ENCODE results near the gene PDXP.

PDXP gene

GRCh38 chr22:37661160-37661924, 2.8 kb downstream of the PDXP start (continued):
- TF ChIP-seq PRDM2 (tag by site-specific recombination; IDR thresholded peaks at IDR 0.05; ENCODE audit: borderline replicate concordance), result no peak
- no peak for TF ChIP-seq ZNF830 (tag by site-specific recombination; IDR thresholded peaks at IDR 0.05; ENCODE audit: low read depth)
- no peak for TF ChIP-seq ZNF426 (tag by site-specific recombination; IDR thresholded peaks at IDR 0.05)
- no peak for TF ChIP-seq OVOL3 (tag by site-specific recombination; IDR thresholded peaks at IDR 0.05)
- TF ChIP-seq ZSCAN5A (tag by site-specific recombination; IDR thresholded peaks at IDR 0.05), result no peak
- TF ChIP-seq ZBTB1 (tag by site-specific recombination; IDR thresholded peaks at IDR 0.05), result no peak
- TF ChIP-seq CTCF (tag by site-specific recombination; IDR thresholded peaks at IDR 0.05), result peak; percentile 55
- peak; percentile 55; the same call in 1 of the 2 replicates for TF ChIP-seq ZBTB48 (tag by site-specific recombination; IDR thresholded peaks at IDR 0.05)
- no peak for TF ChIP-seq ZNF292 (tag by site-specific recombination; IDR thresholded peaks at IDR 0.05; ENCODE audit: borderline replicate concordance, low read depth)
- TF ChIP-seq TCF7L2 (IDR thresholded peaks at IDR 0.05; ENCODE audit: borderline replicate concordance, low read depth, low read length), result no peak
- TF ChIP-seq OSR2 (tag by site-specific recombination; IDR thresholded peaks at IDR 0.05), result peak; percentile 57; the same call in 1 of the 2 replicates
- no peak for TF ChIP-seq ZNF701 (tag by site-specific recombination; IDR thresholded peaks at IDR 0.05)
- TF ChIP-seq ZNF544 (tag by site-specific recombination; IDR thresholded peaks at IDR 0.05), result no peak
- TF ChIP-seq ZNF302 (tag by site-specific recombination; IDR thresholded peaks at IDR 0.05; ENCODE audit: low read depth), result no peak
- no peak for TF ChIP-seq ZNF621 (tag by site-specific recombination; IDR thresholded peaks at IDR 0.05)
- TF ChIP-seq ZNF335 (tag by site-specific recombination; conservative IDR thresholded peaks at IDR 0.05), result peak; percentile 48
- no peak for TF ChIP-seq ZNF274 (IDR thresholded peaks at IDR 0.05; ENCODE audit: low read length)
- TF ChIP-seq ZNF274 (tag by site-specific recombination; IDR thresholded peaks at IDR 0.05; ENCODE audit: borderline replicate concordance), result no peak
- no peak for TF ChIP-seq GLI4 (tag by site-specific recombination; IDR thresholded peaks at IDR 0.05)
- no peak for TF ChIP-seq ZNF747 (tag by site-specific recombination; IDR thresholded peaks at IDR 0.05)
- TF ChIP-seq ZNF23 (tag by site-specific recombination; IDR thresholded peaks at IDR 0.05; ENCODE audit: borderline replicate concordance), result no peak
- TF ChIP-seq ZBTB6 (tag by site-specific recombination; IDR thresholded peaks at IDR 0.05), result no peak
- peak; percentile 86 for TF ChIP-seq KLF10 (tag by site-specific recombination; IDR thresholded peaks at IDR 0.05)
- peak; percentile 67 for TF ChIP-seq EGR2 (tag by site-specific recombination; IDR thresholded peaks at IDR 0.05; ENCODE audit: low read depth)
- no peak for TF ChIP-seq ZNF239 (tag by site-specific recombination; IDR thresholded peaks at IDR 0.05)
- TF ChIP-seq SP2 (tag by site-specific recombination; IDR thresholded peaks at IDR 0.05), result peak; percentile 32
- TF ChIP-seq ZNF561 (tag by site-specific recombination; IDR thresholded peaks at IDR 0.05; ENCODE audit: borderline replicate concordance), result peak; percentile 77
- no peak for TF ChIP-seq ZNF202 (tag by site-specific recombination; IDR thresholded peaks at IDR 0.05; ENCODE audit: borderline replicate concordance)
- TF ChIP-seq ZNF670 (tag by site-specific recombination; IDR thresholded peaks at IDR 0.05; ENCODE audit: low read depth), result no peak
- TF ChIP-seq ZBTB17 (tag by site-specific recombination; IDR thresholded peaks at IDR 0.05), result peak; percentile 98
- TF ChIP-seq ZNF560 (tag by site-specific recombination; IDR thresholded peaks at IDR 0.05; ENCODE audit: borderline replicate concordance), result no peak
- TF ChIP-seq PRDM1 (tag by site-specific recombination; IDR thresholded peaks at IDR 0.05), result no peak

Data from HEK293 (cell line).